GM13976 (cell line): ENCODE results near the gene SLC23A2.
A peak's percentile ranks its signal among the peaks of the same experiment; 100 is the strongest.

ENCODE experiments used
- DNase-seq: peaks from one replicate; pipeline ENCODE4 v3.0.0; 2012; ENCODE audit warnings: low spot score
- CTCF ChIP-seq: IDR thresholded peaks from 2 replicates; pipeline ENCODE4 v1.5.1; 2012; ENCODE audit warnings: borderline replicate concordance, mild to moderate bottlenecking; ENCODE audit not compliant: insufficient read depth; ENCODE audit errors: extremely low read depth, missing control alignments, control extremely low read depth
- in situ Hi-C: fragments of 300-500 bp; cut with MboI; formaldehyde crosslinking; loops from one replicate; pipeline ENCODE4 v1.12.0; 2022; ENCODE audit warnings: low sequenced_read_pairs, mixed read lengths, inconsistent platforms; ENCODE audit not compliant: unreplicated experiment

Gene SLC23A2

GRCh38 chr20:5001174-5002076 lies at the start of gene SLC23A2:
Gene SLC23A2 (minus strand): TSS chr20:5001510. CDS start chr20:4932562, 68,948 bp downstream.
- in situ Hi-C loops: no loop called here
- peak; percentile 86 for DNase-seq
- no peak for TF ChIP-seq CTCF

DNA sequence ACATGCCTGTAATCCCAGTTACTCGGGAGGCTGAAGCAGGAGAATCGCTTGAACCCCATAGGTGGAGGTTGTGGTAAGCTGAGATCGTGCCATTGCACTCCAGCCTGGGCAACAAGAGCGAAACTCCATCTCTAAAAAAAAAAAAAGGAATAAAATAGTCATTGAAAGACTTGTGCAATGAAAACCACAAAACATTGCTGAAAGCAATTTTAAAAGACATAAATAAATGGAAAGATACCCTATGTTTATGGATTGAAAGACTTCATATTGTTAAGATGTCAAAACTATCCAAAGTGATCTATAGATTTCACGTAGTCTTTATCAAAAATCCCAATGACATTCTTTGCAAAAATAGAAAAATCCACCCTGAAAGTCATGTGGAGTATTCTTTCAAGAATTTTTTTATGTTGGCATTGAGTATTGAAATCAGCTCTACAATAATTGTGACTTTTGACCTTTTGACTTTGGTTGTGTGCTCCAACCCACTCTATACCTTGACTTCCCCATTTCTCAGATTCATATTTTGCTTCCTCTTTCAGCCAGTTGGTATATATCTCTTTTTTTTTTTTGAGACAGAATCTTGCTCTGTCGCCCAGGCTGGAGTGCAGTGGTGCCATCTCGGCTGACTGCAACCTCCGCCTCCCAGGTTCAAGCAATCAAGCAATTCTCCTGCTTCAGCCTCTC lies 45.5 kb upstream of the SLC23A2 start:
- in situ Hi-C loops: no loop called here

DNA sequence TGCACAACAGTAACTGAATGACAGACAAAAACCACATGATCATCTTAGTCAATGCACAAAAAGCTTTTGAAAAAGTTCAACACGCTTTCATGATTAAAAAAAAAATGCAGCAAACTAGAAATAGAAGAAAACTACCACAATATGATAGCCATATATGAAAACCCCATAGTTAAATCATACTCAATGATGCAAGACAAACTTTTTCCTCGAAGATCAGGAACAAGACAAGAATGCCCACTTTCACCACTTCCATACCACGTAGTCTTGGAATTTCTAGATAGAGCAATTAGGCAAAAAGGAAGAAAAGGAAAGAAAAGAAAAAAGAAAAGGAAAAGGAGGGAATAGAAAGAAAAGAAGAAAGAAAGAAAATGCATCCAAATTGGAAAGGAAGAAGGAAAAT lies 44.6 kb upstream of the SLC23A2 start:
- DNase-seq: no peak
- TF ChIP-seq CTCF: no peak
- in situ Hi-C loops: no loop called here

More for the DNA sequence above, 45.5 kb upstream of the SLC23A2 start:
- peak; percentile 40 for DNase-seq
- TF ChIP-seq CTCF: no peak

- in situ Hi-C loops: no loop called here
- DNase-seq: no peak
- TF ChIP-seq CTCF: no peak
Measured at GRCh38 chr20:5044075-5044620, 42.8 kb upstream of the SLC23A2 start.

DNA sequence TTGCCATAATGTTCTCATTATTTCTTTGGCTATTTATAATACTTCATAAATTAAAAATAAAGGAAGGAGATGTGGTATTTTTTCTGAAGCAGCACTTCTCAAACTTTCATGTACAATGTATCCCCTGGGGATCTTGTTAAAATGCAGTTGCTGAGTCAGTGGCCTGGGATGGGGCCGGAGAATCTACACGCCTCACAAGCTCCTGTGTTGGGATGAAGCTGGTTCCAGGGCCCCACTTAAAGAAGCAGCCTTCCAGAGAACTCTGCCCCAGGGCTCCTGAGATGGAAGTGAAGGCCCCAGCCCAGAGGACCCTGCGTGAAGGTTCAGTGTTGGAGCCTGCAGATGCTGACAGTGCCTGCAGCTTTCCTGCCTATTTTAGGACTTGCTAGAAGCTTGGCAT lies 40.1 kb upstream of the SLC23A2 start:
- no peak for DNase-seq
- TF ChIP-seq CTCF: no peak

DNA sequence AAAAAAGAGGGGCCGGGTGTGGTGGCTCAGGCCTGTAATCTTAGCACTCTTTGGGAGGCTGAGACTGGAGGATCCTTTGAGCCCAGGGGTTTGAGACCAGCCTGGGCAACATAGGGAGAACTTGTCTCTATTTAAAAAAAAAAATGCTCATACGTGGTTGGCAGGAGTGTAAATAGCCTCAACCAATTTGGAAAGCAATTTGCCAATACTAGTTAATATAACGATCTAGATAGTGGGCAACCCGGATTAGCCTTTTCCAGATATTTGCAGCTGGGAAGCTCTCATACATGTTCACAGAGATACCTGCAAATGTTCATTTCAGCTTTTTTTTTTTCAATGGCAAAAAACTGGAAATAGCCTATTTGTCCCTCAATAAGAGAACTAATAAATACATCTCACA lies 39.0 kb upstream of the SLC23A2 start:
- no peak for DNase-seq
- TF ChIP-seq CTCF: no peak
- in situ Hi-C loops: no loop called here

More for the DNA sequence above, 40.1 kb upstream of the SLC23A2 start:
- in situ Hi-C loops: no loop called here
